ENCODE measurements around the gene CD3G. TPM values are rescaled to one million over a fixed set of nuclear protein-coding genes. Genes with fewer than 3 reads are reported as not detected.

CD3G gene
- total RNA-seq, 1 donor from 2014 or later = not detected

- Mint-ChIP-seq H3K9me3 (no peaks in the 10 kb centered on the region), H3K4me3 (no peak overlapping the region), H3K27ac (no peak overlapping the region), H3K36me3 (no peaks in the 10 kb centered on the region), H3K27me3 (ENCODE audit: insufficient read depth, low read depth) (peaks cover 9% of the 10 kb centered on the region), H3K4me1 (peaks cover 5% of the 10 kb centered on the region)
- Histone ChIP-seq H3K79me2 (ENCODE audit: low read depth) (no peaks in the 10 kb centered on the region), H3K27me3 (peaks cover 31% of the 10 kb centered on the region), H3K4me2 (no peak overlapping the region), H2AFZ (replicated peaks) (no peak overlapping the region), H3K4me1 (no peaks in the 10 kb centered on the region), H3K9ac (no peak overlapping the region), H3F3A (ENCODE audit: low read depth) (no peaks in the 10 kb centered on the region), H3K27ac (no peak overlapping the region), H3K36me3 (no peaks in the 10 kb centered on the region), H3K9me3 (ENCODE audit: low read depth) (no peaks in the 10 kb centered on the region), H3K4me3 (no peak overlapping the region), H4K20me1 (ENCODE audit: low read depth) (no peaks in the 10 kb centered on the region)
- TF ChIP-seq, protein P1, sequence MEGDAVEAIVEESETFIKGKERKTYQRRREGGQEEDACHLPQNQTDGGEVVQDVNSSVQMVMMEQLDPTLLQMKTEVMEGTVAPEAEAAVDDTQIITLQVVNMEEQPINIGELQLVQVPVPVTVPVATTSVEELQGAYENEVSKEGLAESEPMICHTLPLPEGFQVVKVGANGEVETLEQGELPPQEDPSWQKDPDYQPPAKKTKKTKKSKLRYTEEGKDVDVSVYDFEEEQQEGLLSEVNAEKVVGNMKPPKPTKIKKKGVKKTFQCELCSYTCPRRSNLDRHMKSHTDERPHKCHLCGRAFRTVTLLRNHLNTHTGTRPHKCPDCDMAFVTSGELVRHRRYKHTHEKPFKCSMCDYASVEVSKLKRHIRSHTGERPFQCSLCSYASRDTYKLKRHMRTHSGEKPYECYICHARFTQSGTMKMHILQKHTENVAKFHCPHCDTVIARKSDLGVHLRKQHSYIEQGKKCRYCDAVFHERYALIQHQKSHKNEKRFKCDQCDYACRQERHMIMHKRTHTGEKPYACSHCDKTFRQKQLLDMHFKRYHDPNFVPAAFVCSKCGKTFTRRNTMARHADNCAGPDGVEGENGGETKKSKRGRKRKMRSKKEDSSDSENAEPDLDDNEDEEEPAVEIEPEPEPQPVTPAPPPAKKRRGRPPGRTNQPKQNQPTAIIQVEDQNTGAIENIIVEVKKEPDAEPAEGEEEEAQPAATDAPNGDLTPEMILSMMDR (IDR thresholded peaks at IDR 0.05) = no peak
- TF ChIP-seq EZH2 (IDR thresholded peaks at IDR 0.05) = no peak
- TF ChIP-seq EZH2phosphoT487 (IDR thresholded peaks at IDR 0.05) = no peak
- DNase-seq (ENCODE audit: low spot score) = no peak
Measured at GRCh38 chr11:118343248-118343647, 896 bp upstream of the CD3G start.

- Histone ChIP-seq H3K27me3 (peaks cover 61% of the 10 kb centered on the region), H3K4me2 (no peak overlapping the region), H4K20me1 (ENCODE audit: low read depth) (no peaks in the 10 kb centered on the region), H2AFZ (replicated peaks) (no peak overlapping the region), H3K36me3 (no peaks in the 10 kb centered on the region), H3K9me3 (ENCODE audit: low read depth) (no peaks in the 10 kb centered on the region), H3K9ac (no peak overlapping the region), H3K4me1 (no peaks in the 10 kb centered on the region), H3K79me2 (ENCODE audit: low read depth) (no peaks in the 10 kb centered on the region), H3K27ac (no peak overlapping the region), H3K4me3 (no peak overlapping the region), H3F3A (ENCODE audit: low read depth) (peaks cover 5% of the 10 kb centered on the region)
- TF ChIP-seq EZH2phosphoT487 (IDR thresholded peaks at IDR 0.05) (no peak), EZH2 (IDR thresholded peaks at IDR 0.05) (no peak)
- TF ChIP-seq, protein P1 (IDR thresholded peaks at IDR 0.05) = no peak
- H3K4me3 Mint-ChIP-seq = no peak overlapping the region
- no peaks in the 10 kb centered on the region for H3K9me3 Mint-ChIP-seq
- H3K27me3 Mint-ChIP-seq (ENCODE audit: insufficient read depth, low read depth) = peaks cover 19% of the 10 kb centered on the region
- no peak overlapping the region for H3K27ac Mint-ChIP-seq
- DNase-seq (ENCODE audit: low spot score) = no peak
- no peaks in the 10 kb centered on the region for H3K36me3 Mint-ChIP-seq
- no peaks in the 10 kb centered on the region for H3K4me1 Mint-ChIP-seq
Measured at GRCh38 chr11:118349475-118349874, 5.3 kb downstream of the CD3G start.

DNA sequence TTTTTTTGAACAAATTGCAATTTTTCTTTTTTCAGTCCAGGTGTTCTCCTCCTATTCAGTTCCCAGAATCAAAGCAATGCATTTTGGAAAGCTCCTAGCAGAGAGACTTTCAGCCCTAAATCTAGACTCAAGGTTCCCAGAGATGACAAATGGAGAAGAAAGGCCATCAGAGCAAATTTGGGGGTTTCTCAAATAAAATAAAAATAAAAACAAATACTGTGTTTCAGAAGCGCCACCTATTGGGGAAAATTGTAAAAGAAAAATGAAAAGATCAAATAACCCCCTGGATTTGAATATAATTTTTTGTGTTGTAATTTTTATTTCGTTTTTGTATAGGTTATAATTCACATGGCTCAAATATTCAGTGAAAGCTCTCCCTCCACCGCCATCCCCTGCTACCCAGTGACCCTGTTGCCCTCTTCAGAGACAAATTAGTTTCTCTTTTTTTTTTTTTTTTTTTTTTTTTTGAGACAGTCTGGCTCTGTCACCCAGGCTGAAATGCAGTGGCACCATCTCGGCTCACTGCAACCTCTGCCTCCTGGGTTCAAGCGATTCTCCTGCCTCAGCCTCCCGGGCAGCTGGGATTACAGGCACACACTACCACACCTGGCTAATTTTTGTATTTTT, 9.1 kb downstream of the CD3G start:
- H3K9ac ChIP-seq = no peak overlapping the region
- H3F3A ChIP-seq (ENCODE audit: low read depth) = peaks cover 22% of the 10 kb centered on the region
- peaks cover 48% of the 10 kb centered on the region for H3K27me3 ChIP-seq
- no peaks in the 10 kb centered on the region for H3K4me1 Mint-ChIP-seq
- no peak overlapping the region for H3K27ac Mint-ChIP-seq
- H3K9me3 ChIP-seq (ENCODE audit: low read depth) = no peaks in the 10 kb centered on the region
- H3K27me3 Mint-ChIP-seq (ENCODE audit: insufficient read depth, low read depth) = peaks cover 16% of the 10 kb centered on the region
- DNase-seq (ENCODE audit: low spot score) = no peak
- no peak overlapping the region for H2AFZ ChIP-seq (replicated peaks)
- H4K20me1 ChIP-seq (ENCODE audit: low read depth) = no peaks in the 10 kb centered on the region
- H3K36me3 Mint-ChIP-seq = no peaks in the 10 kb centered on the region
- no peak overlapping the region for H3K4me2 ChIP-seq
- H3K36me3 ChIP-seq = no peaks in the 10 kb centered on the region
- no peaks in the 10 kb centered on the region for H3K9me3 Mint-ChIP-seq
- TF ChIP-seq EZH2phosphoT487 (IDR thresholded peaks at IDR 0.05) (no peak), EZH2 (IDR thresholded peaks at IDR 0.05) (no peak)
- TF ChIP-seq, protein P1 (IDR thresholded peaks at IDR 0.05) = peak; percentile 70
- H3K27ac ChIP-seq = no peak overlapping the region
- H3K4me1 ChIP-seq = no peaks in the 10 kb centered on the region
- no peak overlapping the region for H3K4me3 Mint-ChIP-seq
- no peak overlapping the region for H3K4me3 ChIP-seq
- no peaks in the 10 kb centered on the region for H3K79me2 ChIP-seq (ENCODE audit: low read depth)
